Spleen (tissue), 11 donors: ENCODE results near the gene SNRNP200. TPM values are rescaled to one million over a fixed set of nuclear protein-coding genes. Genes with fewer than 3 reads are reported as not detected.

Experiments used
- DNase-seq: peaks from one replicate; pipeline ENCODE4 v3.0.0-alpha.2; 2020
- H3K27ac ChIP-seq, 8 donors: fragments of 200-600 bp; sonication (generic) in 7 of 8; 1 replicate in 4 of 8; 2 replicates in 4 of 8; pipeline versions ENCODE4 v1.5.0 to v1.8.0; 2016 to 2021; ENCODE audit warnings: inconsistent platforms in 4 of 8, mild to moderate bottlenecking in 4 of 8, moderate library complexity in 1 of 8
- H3K27me3 ChIP-seq, 7 donors: fragments of 200-600 bp; sonication (generic) in 6 of 7; replicated peaks in 1 of 7; 1 replicate in 4 of 7; 2 replicates in 3 of 7; pipeline versions ENCODE4 v1.5.0 to v1.8.0; 2016 to 2021; ENCODE audit warnings: inconsistent platforms in 3 of 7, mild to moderate bottlenecking in 1 of 7
- H3K36me3 ChIP-seq, 6 donors: fragments of 200-600 bp; sonication (generic) in 5 of 6; 1 replicate in 4 of 6; 2 replicates in 2 of 6; pipeline versions ENCODE4 v1.5.0 to v1.8.0; 2016 to 2021; ENCODE audit warnings: inconsistent platforms in 2 of 6
- H3K4me1 ChIP-seq, 6 donors: fragments of 200-600 bp; sonication (generic) in 5 of 6; 1 replicate in 3 of 6; 2 replicates in 3 of 6; pipeline versions ENCODE4 v1.5.0 to v1.8.0; 2016 to 2021; ENCODE audit warnings: inconsistent platforms in 3 of 6
- H3K4me3 ChIP-seq, 8 donors: fragments of 200-600 bp; sonication (generic) in 7 of 8; 1 replicate in 4 of 8; 2 replicates in 4 of 8; pipeline versions ENCODE4 v1.5.0 to v1.8.0; 2016 to 2021; ENCODE audit warnings: inconsistent platforms in 4 of 8, mild to moderate bottlenecking in 4 of 8, moderate library complexity in 2 of 8
- H3K9me3 ChIP-seq, 8 donors: fragments of 200-600 bp; sonication (generic) in 7 of 8; 1 replicate in 4 of 8; 2 replicates in 4 of 8; pipeline versions ENCODE4 v1.5.0 to v1.8.0; 2016 to 2021; ENCODE audit warnings: inconsistent platforms in 4 of 8
- CTCF ChIP-seq, 11 experiments: fragments of 200-600 bp in 7 of 11; fragments of 450-650 bp in 4 of 11; sonication (generic) in 4 of 11; IDR thresholded peaks in 8 of 11; conservative IDR thresholded peaks in 3 of 11; 1 replicate in 7 of 11; 2 replicates in 4 of 11; pipeline versions ENCODE4 v1.4.0 to v1.8.0; 2016 to 2021; ENCODE audit warnings: antibody characterized with exemption in 11 of 11, inconsistent platforms in 4 of 11, mild to moderate bottlenecking in 1 of 11
- POLR2A ChIP-seq, 3 donors: fragments of 450-650 bp; IDR thresholded peaks; one replicate each; pipeline ENCODE4 v1.5.1; 2017; ENCODE audit warnings: antibody characterized with exemption in 3 of 3, mild to moderate bottlenecking in 1 of 3
- POLR2AphosphoS5 ChIP-seq, 3 donors: sonication (generic); formaldehyde crosslinking; IDR thresholded peaks; one replicate each; pipeline ENCODE4 v1.5.1; 2017; ENCODE audit warnings: antibody characterized with exemption in 3 of 3
- WGBS, 5 donors: extraction: QIAGEN DNeasy Blood & Tissue Kit in 3 of 5; methylation state at CpG; one replicate each; pipeline versions ENCODE4 v1.1.5 to v1.1.7; 2013 to 2018; 5-methylcytosine and 5-hydroxymethylcytosine counted together
- intact Hi-C: fragments of 100-400 bp; cut with DNase I; formaldehyde crosslinking; loops from one replicate; pipeline ENCODE4 v1.15.0; 2023; ENCODE audit warnings: low total_unique reads
- polyA plus RNA-seq, 3 donors: library from polyadenylated mRNA; stranded (reverse); fragments of 200-250 nt; gene quantifications; one replicate each; pipeline ENCODE4 v1.2.1, GENCODE V29; 2013
- total RNA-seq, 7 donors: library from RNA; depleted of rRNA in 3 of 7; stranded (reverse); fragments of >200 nt in 3 of 7; fragmentation: NEBNext Ultra II Directional in 4 of 7; extraction: Animal tissue kit (Norgen Biotek cat#: 25700) in 4 of 7; gene quantifications; one replicate each; pipeline versions ENCODE4 v1.1.0 to v1.2.1, GENCODE V29; 2016 to 2021
- donor health status: healthy with polysubstance abuse.
- donor health status: DM: no; HTN: no; CAD: no; lungs with moderate emphysema.
- donor health status: DM: no; HTN: no; CAD: no.
- donor health status: Bipolar disorder and iron deficiency.
- donor health status: healthy.
- donor health status: DM: no; HTN: no; CAD: no.
- donor health status: DM: yes; HTN: yes; CAD: no.

The SNRNP200 gene
- total and polyA plus RNA-seq, 10 donors, result 60.5 to 139 (median 118) TPM

GRCh38 chr2:96239745-96240264 lies 65.5 kb downstream of the SNRNP200 start:
- DNase-seq, result no peak
- intact Hi-C loops, result no loop called here

DNA sequence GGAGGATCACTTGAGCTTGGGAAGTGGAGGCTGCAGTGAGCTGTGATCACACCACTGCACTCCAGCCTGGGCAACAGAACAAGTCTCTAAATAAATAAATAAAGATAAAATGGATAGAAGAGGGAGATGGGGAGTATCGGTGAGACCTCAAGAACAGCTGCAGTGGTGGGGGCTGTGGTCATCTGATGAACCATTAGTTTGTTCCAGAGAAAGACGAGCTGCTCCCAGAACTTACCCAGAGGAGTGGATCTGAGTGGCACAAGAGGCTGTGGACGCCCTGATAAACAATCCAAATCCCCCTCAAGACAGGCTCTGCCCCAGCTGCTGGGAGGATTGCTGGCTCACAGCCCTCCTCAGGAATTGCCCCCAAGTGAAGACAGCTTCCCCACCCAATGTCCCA lies 66.3 kb downstream of the SNRNP200 start:
- TF ChIP-seq CTCF (IDR thresholded peaks at IDR 0.05 in 8 of 11, conservative IDR thresholded peaks at IDR 0.05 in 3 of 11) (no peak), POLR2A (IDR thresholded peaks at IDR 0.05) (no peak), POLR2AphosphoS5 (IDR thresholded peaks at IDR 0.05) (no peak)
- intact Hi-C loops, result no loop called here
- H3K27me3 ChIP-seq, result no peaks in the 10 kb centered on the region
- no peaks in the 10 kb centered on the region for H3K9me3 ChIP-seq
- peaks cover 8 to 47% (median 34%) of the 10 kb centered on the region in 6 donors for H3K4me1 ChIP-seq
- WGBS, 5 donors, result 88 to 93% (median 90%) methylated on average over 3 of the region's 3 CpGs
- H3K36me3 ChIP-seq, result peaks cover 0 to 19% (median 0%) of the 10 kb centered on the region in 6 donors
- no peak overlapping the region for H3K27ac ChIP-seq
- H3K4me3 ChIP-seq, result no peak overlapping the region
- no peak for DNase-seq

More at GRCh38 chr2:96239745-96240264, 65.5 kb downstream of the SNRNP200 start:
- Histone ChIP-seq H3K4me3 (no peak overlapping the region), H3K27ac (no peak overlapping the region), H3K36me3 (peaks cover 0 to 19% (median 0%) of the 10 kb centered on the region in 6 donors), H3K4me1 (peaks cover 8 to 47% (median 31%) of the 10 kb centered on the region in 6 donors), H3K9me3 (no peaks in the 10 kb centered on the region), H3K27me3 (no peaks in the 10 kb centered on the region)
- 94 to 97% (median 95%) methylated on average over 9 of the region's 9 CpGs for WGBS, 5 donors
- TF ChIP-seq POLR2A (IDR thresholded peaks at IDR 0.05) (no peak), CTCF (IDR thresholded peaks at IDR 0.05 in 8 of 11, conservative IDR thresholded peaks at IDR 0.05 in 3 of 11) (no peak), POLR2AphosphoS5 (IDR thresholded peaks at IDR 0.05) (no peak)

DNA sequence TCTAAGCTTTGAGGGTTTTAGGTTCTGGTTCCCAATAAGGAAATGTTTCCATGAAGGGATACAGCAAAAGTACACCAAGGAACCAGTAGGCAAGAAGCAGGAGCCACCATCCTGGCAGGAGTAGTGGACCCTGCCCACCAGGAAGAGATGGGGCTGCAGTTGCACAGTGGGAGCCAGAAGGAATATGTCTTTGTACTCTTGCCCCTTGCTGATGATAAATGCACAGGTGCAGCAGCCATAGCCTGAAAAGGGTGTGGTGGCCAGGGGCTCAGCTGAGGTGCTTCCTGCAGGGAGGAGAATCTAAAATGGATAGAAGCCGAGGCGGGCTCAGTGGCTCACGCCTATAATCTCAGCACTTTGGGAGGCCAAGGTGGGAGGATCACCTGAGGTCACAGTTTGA lies 67.1 kb downstream of the SNRNP200 start:
- H3K4me3 ChIP-seq, result no peak overlapping the region
- no peak for DNase-seq
- no peaks in the 10 kb centered on the region for H3K9me3 ChIP-seq
- TF ChIP-seq POLR2A (IDR thresholded peaks at IDR 0.05) (no peak), POLR2AphosphoS5 (IDR thresholded peaks at IDR 0.05) (no peak), CTCF (IDR thresholded peaks at IDR 0.05 in 8 of 11, conservative IDR thresholded peaks at IDR 0.05 in 3 of 11) (no peak)
- intact Hi-C loops, result no loop called here
- H3K27ac ChIP-seq, result no peak overlapping the region
- H3K4me1 ChIP-seq, result peaks cover 15 to 47% (median 40%) of the 10 kb centered on the region in 6 donors
- peaks cover 0 to 19% (median 0%) of the 10 kb centered on the region in 6 donors for H3K36me3 ChIP-seq
- no peaks in the 10 kb centered on the region for H3K27me3 ChIP-seq
- 94 to 98% (median 96%) methylated on average over 3 of the region's 3 CpGs for WGBS, 5 donors

DNA sequence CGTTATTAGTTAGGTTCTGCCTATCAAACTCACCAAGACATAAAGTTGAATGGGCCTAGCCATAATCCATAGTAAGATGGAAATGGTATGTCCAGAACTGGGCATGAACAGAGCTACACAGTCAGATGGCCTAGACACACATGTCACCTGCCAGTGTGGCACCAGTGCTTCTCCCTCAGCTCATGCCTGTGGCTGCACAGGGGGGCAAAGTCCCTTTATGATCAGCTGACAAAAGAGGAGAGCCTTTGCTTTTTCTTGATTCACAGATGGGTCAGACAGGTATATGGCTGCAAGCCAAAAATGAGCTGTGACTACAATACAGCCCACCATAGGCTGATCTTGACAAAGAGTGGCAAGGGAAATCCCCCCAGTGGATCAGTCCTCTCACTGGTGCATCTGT lies 68.5 kb downstream of the SNRNP200 start:
- DNase-seq, result no peak
- intact Hi-C loops, result no loop called here
- H3K4me3 ChIP-seq, result no peak overlapping the region
- H3K27me3 ChIP-seq, result no peaks in the 10 kb centered on the region
- TF ChIP-seq POLR2AphosphoS5 (IDR thresholded peaks at IDR 0.05) (no peak), CTCF (IDR thresholded peaks at IDR 0.05 in 8 of 11, conservative IDR thresholded peaks at IDR 0.05 in 3 of 11) (no peak), POLR2A (IDR thresholded peaks at IDR 0.05) (no peak)
- H3K27ac ChIP-seq, result no peak overlapping the region
- no peaks in the 10 kb centered on the region for H3K9me3 ChIP-seq
- peaks cover 0 to 19% (median 0%) of the 10 kb centered on the region in 6 donors for H3K36me3 ChIP-seq
- H3K4me1 ChIP-seq, result peaks cover 10 to 36% (median 26%) of the 10 kb centered on the region in 6 donors
- 93 to 100% (median 98%) methylated on average over 1 of the region's 1 CpG for WGBS, 5 donors
